Measurements from ENCODE around the gene PLXDC2.

PLXDC2 gene

DNA sequence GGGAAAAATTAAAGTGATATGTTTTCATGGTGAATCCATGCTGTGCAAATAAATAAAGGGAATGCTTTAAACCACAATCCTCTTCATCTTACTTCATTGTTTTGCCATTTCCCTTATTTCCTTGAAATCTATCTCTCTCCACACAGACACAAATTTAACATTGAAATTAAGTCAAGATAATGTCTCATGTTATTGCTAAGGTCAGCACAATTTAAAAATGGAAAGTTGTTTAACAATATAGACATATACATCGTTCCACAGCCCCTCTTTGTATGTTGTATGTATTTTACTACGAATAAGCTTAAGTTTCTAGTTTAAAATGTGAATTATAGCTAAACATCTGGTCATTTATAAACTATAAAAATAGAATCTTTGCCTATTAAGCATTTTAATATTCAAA, 256.9 kb downstream of the PLXDC2 start:
- no peak for DNase-seq

DNA sequence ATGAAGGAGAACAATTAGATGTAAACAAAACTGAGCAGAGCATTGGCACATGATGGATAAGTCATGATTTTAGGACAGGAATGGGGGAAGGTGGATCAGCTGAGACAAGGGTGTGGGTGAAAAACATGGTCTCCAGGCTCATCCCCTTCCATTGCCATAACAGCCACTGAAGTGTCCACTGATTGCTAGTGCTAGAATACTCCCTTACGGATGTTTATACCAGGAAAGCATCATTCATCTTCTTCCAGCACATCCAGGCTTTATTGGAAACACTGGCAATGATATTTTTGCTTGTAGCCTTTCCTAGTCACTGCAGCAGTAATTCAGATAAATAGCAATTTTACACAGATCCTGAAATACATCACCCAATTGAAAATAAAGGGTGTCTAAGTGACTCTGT, 259.5 kb downstream of the PLXDC2 start:
- DNase-seq = no peak

DNA sequence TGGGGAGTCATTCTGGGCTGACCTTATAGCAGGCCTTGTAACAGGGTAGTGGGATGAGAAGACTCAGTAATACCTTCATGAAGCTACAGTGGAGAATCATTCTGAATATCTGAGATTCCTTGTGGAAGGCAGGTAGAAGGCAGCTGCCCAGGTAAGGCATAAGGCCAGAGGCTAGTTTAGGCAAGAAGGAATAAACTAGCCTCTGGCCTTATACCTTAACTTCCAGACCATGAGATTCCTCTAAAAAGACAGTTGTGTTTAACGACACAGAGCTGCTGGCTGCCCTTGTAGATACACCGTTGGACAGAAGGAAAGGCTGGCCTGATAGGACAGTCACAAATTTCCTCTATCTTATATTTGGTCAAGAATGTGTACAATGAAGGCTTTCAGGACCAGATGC, 268.2 kb downstream of the PLXDC2 start:
- no peak for DNase-seq

DNA sequence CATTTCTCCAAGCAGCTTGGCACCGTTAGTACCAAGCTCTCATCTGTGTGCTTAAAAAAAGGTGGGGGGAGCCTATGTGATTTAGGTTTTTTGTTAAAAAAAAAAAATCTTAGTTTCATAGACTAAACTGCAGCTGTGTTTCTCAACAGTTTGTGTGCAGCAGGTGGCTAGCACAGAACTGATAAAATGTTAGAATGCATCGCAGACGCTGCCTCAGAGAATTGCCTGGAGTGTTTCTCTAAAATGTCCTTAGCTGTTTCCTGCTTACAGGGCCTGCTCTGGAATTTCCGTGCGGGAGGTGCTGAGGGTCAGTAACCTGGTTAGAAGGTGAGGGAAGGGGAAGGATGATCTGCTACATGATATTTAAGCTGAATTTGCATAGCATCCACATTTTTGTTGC, 268.9 kb downstream of the PLXDC2 start:
- no peak for DNase-seq

DNA sequence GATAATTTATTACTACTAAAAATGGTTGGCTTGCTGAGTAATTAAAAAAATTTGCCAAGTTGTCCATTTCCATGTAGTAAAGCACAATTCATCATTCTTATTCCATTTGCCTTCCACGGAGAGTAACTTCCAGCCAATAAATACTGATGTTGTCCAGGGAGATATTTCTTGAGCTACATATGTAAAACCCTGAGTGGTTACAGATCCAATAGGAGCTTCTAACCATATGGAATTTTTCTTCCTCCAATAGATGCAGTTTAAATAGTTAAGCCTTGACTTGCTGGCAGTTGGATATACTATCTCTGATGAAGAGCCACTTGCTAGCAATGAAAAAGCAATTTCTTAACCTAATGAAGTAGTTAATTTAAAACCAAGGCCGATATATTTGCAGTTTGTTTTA, 271.1 kb downstream of the PLXDC2 start:
- DNase-seq = no peak

DNA sequence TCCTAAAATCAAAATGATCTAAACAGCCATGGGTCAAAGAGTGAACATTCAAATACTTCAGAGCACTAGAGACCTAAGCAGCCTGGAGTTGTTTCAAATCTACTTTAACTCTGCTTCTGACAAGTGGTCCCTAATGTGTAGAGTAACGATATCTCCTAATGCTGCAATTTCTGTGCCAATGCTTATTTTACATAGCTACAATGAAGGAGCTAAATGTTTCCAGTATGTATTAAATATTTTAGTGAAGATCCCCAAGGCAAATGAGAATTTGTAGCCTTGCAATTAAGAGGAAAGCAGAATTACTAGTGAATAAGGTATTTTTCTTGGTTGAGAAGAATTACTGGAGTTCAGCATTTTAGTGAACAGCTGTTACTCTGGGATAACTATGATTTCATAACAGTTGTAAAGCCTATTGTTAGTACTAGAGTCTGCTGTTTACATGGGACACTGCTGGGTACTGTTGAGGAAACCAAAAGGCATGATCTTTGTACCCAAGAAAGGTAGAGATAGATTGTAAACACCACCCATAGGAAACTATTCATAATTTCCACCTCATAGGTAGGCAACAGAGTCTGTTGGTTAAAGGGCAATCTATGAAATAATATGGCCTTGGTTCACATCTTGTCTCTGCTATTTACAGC, 271.9 kb downstream of the PLXDC2 start:
- DNase-seq = no peak

DNA sequence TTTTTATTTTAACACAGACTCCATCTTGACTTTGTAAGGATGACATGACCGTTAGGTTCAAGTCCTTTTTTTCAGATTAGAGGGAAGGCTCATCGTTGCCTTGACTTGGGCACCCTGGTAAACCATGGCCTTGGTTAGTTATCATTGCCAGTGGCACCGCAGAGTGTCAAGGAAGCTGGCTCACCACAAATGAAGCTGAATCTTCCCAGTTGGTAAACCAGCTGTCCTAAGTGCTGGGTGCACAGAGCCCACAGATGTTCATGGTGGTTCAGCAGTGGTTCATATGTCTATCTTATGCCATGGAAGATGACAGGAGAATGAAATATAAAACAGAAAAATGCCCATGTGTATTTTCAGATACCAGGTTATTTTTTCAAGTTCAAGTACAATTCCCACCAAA, 273.6 kb downstream of the PLXDC2 start:
- DNase-seq = no peak

DNA sequence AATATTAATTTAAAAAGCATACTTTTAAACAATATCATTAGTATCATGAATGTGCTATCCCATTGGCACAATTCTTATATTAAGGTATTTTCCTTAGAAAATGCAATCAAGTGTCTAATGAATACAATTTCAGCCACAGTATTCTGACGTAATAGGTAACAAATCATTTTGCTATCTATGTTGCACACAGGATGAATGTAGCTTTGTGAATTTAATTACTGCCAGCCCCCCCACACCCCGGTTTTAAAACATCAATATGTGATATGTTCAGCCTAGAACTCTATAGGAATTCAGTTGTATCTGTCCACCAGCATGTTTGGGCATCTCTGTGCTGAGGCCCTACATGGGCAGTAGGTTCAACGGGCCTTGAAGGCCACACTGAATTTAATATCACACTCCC, 274.6 kb downstream of the PLXDC2 start:
- DNase-seq = no peak

DNA sequence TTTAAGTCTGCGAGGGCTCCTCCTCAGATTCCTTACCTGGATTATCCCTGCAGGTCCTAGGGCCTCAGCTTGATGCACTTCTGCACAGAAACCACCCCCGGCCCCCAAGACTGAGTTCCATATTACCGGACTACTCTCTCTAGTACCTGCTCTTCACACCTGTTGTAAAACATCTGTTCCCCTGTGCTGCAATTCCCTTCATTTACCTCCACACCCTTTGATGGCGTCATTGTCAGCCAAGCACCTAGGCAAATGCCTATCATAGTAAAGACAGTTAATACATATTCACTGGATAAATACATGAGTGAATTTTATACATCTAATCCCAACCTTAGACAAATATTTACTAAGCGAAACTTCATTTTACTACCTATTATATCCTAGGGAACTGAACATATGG, 275.5 kb downstream of the PLXDC2 start:
- DNase-seq = no peak

DNA sequence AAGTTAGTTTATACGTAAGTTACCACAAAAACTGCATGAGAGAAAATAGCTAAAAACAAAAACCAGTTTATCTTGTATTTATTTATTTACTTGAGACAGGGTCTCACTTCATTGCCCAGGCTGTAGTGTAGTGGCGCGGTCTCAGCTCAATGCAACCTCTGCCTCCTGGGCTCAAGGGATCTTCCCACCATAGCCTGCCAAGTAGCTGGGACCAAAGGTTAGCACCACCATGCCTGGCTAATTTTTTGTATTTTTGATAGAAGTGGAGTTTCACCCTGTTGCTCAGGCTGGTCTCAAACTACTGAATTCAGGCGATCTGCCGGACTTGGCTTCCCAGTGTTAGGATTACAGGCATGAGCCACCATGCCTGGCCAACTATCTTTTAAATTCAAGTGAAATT, 277.4 kb downstream of the PLXDC2 start:
- no peak for DNase-seq

DNA sequence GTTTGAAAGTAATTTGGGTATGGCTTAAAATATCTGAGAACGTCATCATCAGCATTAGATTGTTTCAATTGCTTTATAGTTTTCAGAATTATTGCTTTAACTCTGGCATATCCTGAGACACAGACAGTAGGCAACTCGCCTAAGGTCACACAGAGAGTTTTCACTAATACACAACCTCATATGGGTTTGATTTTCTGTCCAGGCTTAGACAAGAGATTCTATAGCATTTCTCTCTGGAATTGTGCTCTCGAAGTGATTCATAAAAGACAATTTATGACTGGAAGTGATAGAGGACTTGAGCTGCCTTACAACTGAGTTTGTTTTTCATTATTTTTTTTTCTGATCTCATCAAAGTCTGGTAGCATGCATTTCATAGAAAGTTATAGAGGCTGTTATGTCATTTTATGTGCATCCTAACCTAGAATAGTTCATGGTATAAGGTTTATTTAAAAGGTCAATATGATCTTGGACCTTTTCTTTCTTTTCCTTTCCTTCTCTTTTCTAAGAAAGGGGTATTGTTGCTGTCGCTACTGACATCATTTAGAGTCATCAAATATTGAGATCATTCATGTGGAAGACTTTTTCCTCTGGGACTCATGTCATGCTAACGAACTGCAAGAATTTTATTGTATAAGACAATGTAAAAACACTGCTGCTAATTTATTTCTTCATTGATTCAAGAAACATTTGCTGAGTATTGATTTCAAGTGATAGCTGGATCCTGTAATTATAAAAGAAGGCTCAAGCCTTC, 278.2 kb downstream of the PLXDC2 start:
- no peak for DNase-seq

DNA sequence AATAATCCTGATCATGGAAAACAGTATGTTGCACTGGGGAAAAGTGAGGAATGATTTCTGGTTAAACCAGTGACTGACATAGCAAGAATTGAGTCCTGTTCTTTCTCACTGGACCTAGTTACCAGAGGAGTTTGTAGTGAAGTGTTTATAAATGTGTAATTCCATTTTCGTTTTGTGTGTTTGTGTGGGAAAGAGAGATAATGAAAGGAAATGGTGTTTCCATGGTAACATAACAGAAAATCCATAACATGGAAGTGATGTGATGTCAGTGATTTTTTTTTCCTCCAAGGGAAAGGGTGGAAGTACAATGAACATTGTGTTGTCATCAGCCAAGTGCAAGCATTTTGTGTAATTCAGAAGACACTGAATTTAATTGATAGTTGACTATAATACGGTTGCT, 283.9 kb downstream of the PLXDC2 start:
- DNase-seq = no peak

DNA sequence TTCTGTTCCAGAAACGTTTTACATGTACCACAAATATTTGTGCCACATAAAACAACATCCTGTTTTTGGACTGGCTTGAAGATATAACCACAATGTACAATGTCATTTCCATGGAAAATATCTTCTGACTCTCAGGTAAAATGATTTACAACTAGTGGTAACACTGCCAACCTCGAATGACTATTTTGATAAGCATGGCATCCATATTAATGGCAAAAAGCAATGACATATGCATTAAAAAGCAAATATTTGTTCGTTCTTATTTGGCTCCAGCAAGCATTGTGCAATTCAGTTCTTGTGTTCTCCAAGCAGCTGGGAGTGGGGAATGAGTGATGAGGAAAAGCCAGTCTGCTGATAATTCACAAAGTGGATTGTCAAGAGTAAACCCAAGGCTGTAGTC, 289.0 kb downstream of the PLXDC2 start:
- DNase-seq = no peak

DNA sequence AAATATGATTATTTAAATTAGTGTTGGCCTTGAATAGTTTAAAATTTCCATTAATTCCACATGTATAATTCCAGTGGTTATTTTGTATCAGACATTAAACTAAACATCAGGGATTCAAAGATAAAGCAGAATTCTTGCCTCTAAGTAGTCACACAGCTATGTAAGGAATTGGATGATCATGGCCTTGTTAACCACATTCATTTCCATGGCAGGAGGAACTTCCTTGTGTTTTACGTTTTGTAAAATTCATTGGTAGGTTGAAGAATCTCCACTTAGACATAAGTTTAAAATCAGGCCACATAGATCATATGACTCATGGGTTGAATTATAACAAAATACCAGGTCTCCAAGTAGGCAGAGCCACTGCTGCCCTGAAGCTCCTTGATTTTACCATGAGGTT, 289.7 kb downstream of the PLXDC2 start:
- no peak for DNase-seq

DNA sequence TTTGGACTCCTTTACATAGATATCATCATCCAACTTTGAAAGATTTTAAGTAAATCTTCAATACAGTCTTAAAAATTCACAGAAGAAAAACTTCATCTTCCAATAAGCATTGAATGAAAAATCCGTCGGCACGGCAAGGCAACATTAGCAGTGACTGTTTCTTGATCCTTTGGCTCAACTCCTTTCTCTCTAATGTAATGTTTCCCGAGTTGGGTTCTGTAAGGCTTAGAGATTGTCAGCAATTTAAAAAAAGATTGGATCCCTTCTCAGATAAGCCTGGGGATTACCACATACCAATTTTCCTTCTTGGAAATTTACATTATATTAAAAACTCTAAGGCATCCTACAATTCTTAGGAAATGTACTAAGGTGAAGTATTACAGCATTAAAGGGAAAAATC, 291.8 kb downstream of the PLXDC2 start:
- no peak for DNase-seq

DNA sequence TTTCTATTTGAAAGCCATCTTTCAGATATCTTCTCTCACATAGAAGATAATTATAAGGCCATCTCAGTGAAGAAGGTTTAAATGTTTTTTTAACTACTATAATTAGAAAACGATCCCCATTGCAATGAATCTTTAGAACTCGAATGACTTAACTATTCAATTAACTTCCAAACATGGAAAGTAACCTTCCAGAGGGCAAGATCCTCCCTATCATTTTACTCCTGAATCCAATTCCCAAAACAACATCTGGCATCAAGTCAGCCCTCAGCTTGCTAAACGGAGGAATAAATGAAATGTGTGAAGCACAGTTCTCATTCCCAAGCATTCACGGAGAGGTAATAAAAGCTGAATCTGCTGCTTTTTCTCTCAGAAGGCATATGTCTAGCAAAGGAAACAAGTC, 293.4 kb downstream of the PLXDC2 start:
- no peak for DNase-seq

DNA sequence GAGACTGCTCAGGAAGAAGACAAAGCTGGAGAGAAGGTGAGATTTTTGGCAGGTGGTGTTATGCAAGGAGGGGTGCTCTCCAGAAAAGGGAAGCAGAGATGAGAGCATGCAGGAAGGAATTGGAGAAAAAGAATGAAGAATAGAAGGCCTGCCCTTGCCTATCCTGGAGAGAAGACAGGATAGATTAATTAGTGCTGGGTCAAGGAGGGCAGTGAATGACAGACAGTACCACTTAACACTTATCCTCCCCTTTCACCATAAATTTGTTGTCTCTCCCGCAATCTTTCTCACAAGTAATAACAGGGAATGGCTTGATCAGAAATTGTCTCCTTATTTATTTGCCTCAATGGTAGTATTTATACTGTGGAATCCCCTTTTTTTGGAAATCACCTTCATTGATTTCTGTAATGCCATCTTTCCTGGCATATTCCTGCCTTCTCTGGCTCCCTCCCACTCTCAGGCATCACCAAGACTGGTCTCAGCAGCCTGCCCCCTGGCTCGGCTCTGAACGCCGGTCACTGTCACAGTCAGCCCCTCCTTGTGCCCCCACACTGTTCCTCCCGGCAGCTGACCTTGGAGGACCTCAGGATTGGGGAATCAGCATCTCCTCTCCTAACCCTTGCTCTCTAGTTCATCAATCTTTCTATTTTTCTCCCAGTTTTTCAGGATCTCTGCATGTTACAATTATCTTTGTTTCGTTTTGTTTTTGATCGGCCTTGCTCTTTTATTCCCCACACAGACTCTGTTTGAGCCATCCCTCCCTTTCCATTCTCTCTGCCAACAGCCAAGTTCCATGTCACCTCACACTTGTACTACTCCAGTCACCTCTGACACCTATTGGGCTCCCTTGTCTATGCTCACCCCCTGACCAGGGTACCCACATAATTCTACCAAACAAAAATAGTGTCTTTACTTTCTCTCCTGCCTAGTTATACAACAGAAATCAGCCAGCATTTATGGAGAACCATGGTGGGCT, 294.2 kb downstream of the PLXDC2 start:
- no peak for DNase-seq

DNA sequence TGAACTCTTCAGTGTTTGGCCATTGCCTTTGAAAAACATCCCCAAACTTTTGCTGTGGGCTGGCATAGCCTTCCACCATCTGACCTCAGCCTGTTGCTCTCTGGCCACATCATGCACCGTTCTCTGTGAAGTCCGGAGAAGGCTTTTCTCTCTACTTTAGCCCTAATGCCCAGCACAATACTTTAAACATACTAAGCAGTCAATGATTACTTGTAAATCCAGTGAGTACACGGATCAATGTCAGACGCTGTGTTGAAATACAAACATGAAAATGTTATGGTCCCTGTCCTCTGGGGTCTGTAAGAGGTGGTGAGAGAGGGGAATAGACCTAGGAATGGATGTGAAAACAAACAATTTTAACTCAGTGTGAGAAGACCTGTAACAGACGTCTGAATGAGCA, 297.9 kb downstream of the PLXDC2 start:
- DNase-seq = no peak

DNA sequence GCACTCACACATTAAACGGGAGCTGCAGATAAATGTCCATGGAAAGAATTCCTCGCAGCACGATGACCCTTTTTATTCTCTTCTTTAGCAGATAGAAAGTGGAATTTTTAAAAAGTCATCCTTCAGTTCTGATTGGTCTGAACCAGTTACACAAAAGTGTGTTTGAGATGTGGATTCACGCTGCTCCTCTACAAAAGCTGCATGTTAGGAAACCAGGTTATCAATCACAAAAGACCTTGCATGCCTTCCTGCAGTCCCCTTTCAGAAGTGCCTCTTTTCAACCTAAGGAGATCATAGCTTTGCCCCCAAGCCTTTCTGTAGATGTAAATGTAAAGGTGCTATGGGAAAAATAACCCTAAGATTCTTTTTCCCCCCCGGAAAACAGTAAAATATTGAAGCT, 299.7 kb downstream of the PLXDC2 start:
- DNase-seq = no peak

DNA sequence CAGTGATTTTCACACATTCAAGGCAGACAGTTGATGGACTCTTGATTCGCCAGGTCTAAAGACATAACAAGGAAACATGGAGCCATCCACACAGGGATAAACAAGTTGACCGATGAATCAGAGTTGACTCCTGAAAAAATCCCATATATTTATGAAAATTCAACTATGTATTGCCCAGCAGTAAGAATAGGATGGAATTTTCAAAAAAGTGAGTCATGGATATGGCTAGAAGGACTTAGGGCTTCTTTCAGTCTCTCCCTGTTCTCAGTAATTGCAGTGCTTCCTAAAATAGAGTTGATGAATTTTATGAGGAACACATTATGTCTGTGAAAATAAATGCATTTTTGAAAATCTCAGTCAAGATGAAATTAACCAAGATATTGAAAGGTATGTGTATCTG, 301.2 kb downstream of the PLXDC2 start:
- DNase-seq = no peak

DNA sequence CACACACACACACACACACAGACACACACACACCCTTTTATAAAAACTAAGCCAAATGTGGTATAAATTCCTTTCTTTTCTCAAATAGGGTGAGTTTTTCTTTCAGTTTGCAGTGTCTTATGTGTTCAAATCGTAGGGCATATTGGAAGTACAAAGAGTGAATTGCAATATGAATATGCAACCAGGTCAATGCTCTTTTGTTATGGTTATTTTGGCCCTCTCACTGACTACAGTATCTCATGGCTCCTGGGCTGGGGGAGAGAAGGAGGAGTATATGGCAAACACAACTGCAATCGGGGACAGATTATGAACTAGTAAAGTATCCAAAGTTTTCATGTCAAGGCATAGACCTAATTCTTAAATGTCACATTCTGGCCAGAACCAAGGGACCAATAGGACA, 301.9 kb downstream of the PLXDC2 start:
- no peak for DNase-seq

DNA sequence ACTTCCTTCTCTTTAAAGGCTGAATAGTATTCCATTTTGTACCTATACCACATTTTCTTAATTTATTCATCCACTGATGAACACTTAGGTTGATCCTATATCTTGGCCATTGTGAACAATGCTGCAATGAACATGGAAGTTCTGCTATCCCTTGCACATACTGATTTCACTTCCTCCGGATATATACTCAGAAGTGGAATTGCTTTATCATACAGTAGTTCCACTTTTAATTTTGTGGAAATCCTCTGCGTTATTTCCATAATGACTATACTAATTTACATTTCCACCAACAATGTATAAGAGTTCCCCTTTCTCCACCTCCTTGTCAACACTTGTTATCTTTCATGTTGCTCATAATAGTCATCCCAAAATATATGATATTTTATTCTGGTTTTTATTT, 312.6 kb downstream of the PLXDC2 start:
- no peak for DNase-seq

DNA sequence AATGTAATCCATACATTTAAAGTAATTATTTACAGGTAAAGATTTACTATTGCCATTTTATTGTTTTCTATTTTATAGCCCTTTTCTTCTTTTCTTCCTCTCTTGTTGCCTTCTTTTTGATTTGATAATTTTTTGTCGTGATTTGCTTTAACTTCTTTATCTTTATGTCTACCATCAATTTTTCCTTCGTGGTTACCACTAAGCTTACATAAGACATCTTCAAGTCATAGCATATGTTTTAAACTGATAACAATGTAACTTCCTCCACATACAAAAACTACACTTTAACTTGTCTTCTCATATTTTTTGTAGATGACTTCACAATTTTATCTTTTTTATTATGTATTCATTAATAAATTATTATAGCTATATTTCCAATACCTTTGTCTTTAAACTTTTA, 316.6 kb downstream of the PLXDC2 start:
- DNase-seq = no peak

DNA sequence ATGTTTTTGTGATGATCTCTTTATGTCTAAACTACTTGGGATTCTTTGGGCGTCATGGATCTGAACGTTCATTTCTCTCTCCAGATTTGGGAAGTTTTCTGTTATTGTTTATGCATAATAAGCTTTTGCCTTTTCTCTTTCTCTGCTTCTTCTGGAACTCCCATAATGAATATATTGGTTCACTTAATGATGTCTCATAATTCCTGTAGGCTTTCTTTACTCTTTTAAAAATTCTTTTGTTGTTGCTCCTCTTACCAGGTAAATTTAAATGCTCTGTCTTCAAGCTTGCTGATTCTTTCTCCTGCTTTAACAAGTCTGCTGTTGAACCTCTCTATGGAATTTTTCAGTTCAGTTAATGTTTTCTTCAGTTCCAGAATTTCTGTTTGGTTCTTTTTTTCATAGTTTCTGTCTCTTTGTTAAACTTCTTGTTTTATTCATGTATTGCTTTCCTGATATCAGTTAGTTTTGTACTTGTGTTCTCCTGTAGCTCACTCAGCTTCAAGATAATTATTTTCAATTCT, 317.5 kb downstream of the PLXDC2 start:
- DNase-seq = no peak
